T1000 (cell line): Measurements from ENCODE around the gene PROK1.
A peak's percentile ranks its signal among the peaks of the same experiment; 100 is the strongest.
"Not testable (repeated sequence)": the region's sequence is repeated elsewhere in the genome, so short reads cannot be mapped to it uniquely, and the experiment has no call there.

Experiments used
- DNase-seq: peaks from one replicate; lab custom pipeline; 2025; ENCODE audit warnings: mixed read lengths; lab: John Stamatoyannopoulos, UW

The PROK1 gene

GRCh38 chr1:110433803-110434202, 17.1 kb upstream of the PROK1 start:
- DNase-seq = no peak

GRCh38 chr1:110434946-110435345, 16.0 kb upstream of the PROK1 start:
- no peak for DNase-seq

- no peak for DNase-seq
Measured at GRCh38 chr1:110436635-110437034, 14.3 kb upstream of the PROK1 start.

- not testable (repeated sequence) for DNase-seq
Measured at GRCh38 chr1:110437645-110438299, 13.2 kb upstream of the PROK1 start.

- no peak for DNase-seq
Measured at GRCh38 chr1:110438893-110439292, 12.1 kb upstream of the PROK1 start.

GRCh38 chr1:110439873-110440272, 11.1 kb upstream of the PROK1 start:
- not testable (repeated sequence) for DNase-seq

- DNase-seq = no peak
Measured at GRCh38 chr1:110440877-110441276, 10.1 kb upstream of the PROK1 start.

- DNase-seq = no peak
Measured at GRCh38 chr1:110441888-110442287, 9.1 kb upstream of the PROK1 start.

GRCh38 chr1:110443451-110443850, 7.5 kb upstream of the PROK1 start:
- no peak for DNase-seq

- DNase-seq = no peak
Measured at GRCh38 chr1:110444561-110444960, 6.4 kb upstream of the PROK1 start.

GRCh38 chr1:110449661-110450651, 993 bp upstream of the PROK1 start:
- DNase-seq = no peak

GRCh38 chr1:110452330-110452729, 1.4 kb downstream of the PROK1 start:
- no peak for DNase-seq

- no peak for DNase-seq
Measured at GRCh38 chr1:110453829-110454228, 2.9 kb downstream of the PROK1 start.

- no peak for DNase-seq
Measured at GRCh38 chr1:110454328-110454727, 3.4 kb downstream of the PROK1 start.

GRCh38 chr1:110455151-110455550, 4.2 kb downstream of the PROK1 start:
- DNase-seq = no peak

GRCh38 chr1:110457206-110457605, 6.3 kb downstream of the PROK1 start:
- DNase-seq = no peak

GRCh38 chr1:110460253-110461220, 9.6 kb downstream of the PROK1 start:
- DNase-seq = peak; percentile 80

- no peak for DNase-seq
Measured at GRCh38 chr1:110462093-110462492, 11.1 kb downstream of the PROK1 start.

- no peak for DNase-seq
Measured at GRCh38 chr1:110462964-110463363, 12.0 kb downstream of the PROK1 start.

- no peak for DNase-seq
Measured at GRCh38 chr1:110463725-110464124, 12.8 kb downstream of the PROK1 start.

- DNase-seq = no peak
Measured at GRCh38 chr1:110464340-110464739, 13.4 kb downstream of the PROK1 start.
